ENCODE results near the gene RLN1. TPM values are rescaled to one million over a fixed set of nuclear protein-coding genes. Genes with fewer than 3 reads are reported as not detected.

Gene RLN1
- total RNA-seq = 0.73 and 1.5 TPM in 2 replicates

- intact Hi-C loops (cut with micrococcal nuclease) = loop anchor here (10.0 kb wide), 1 partner anchor 86 kb away; no protein-coding TSS in a partner anchor
These were observed at the start of gene RLN1 for GRCh38 chr9:5338992-5339981. RLN1 (minus strand) TSS chr9:5339876; CDS start chr9:5339746, 130 bp downstream.

- intact Hi-C loops (cut with micrococcal nuclease) = no loop called here
These were observed 49.5 kb upstream of the RLN1 start for GRCh38 chr9:5389109-5389732.

GRCh38 chr9:5388026-5388819, 48.5 kb upstream of the RLN1 start:
- intact Hi-C loops (cut with micrococcal nuclease) = no loop called here

GRCh38 chr9:5384436-5384835, 44.8 kb upstream of the RLN1 start:
- intact Hi-C loops (cut with micrococcal nuclease) = no loop called here

GRCh38 chr9:5382479-5382878, 42.8 kb upstream of the RLN1 start:
- intact Hi-C loops (cut with micrococcal nuclease) = no loop called here

GRCh38 chr9:5375790-5376477, 36.3 kb upstream of the RLN1 start:
- intact Hi-C loops (cut with micrococcal nuclease) = no loop called here

GRCh38 chr9:5375091-5375490, 35.4 kb upstream of the RLN1 start:
- intact Hi-C loops (cut with micrococcal nuclease) = no loop called here

GRCh38 chr9:5364294-5365024, 24.8 kb upstream of the RLN1 start:
- intact Hi-C loops (cut with micrococcal nuclease) = no loop called here

GRCh38 chr9:5361326-5362010, 21.8 kb upstream of the RLN1 start:
- intact Hi-C loops (cut with micrococcal nuclease) = no loop called here

- intact Hi-C loops (cut with micrococcal nuclease) = no loop called here
These were observed 20.7 kb upstream of the RLN1 start for GRCh38 chr9:5360341-5360740.

- intact Hi-C loops (cut with micrococcal nuclease) = no loop called here
These were observed 17.9 kb upstream of the RLN1 start for GRCh38 chr9:5357431-5358105.

- intact Hi-C loops (cut with micrococcal nuclease) = no loop called here
These were observed 16.1 kb upstream of the RLN1 start for GRCh38 chr9:5355817-5356216.

GRCh38 chr9:5355226-5355625, 15.6 kb upstream of the RLN1 start:
- intact Hi-C loops (cut with micrococcal nuclease) = no loop called here

- intact Hi-C loops (cut with micrococcal nuclease) = no loop called here
These were observed 14.5 kb upstream of the RLN1 start for GRCh38 chr9:5354184-5354583.

GRCh38 chr9:5352637-5353248, 13.1 kb upstream of the RLN1 start:
- intact Hi-C loops (cut with micrococcal nuclease) = no loop called here

- intact Hi-C loops (cut with micrococcal nuclease) = loop anchor here (10.0 kb wide), 1 partner anchor 88 kb away; no protein-coding TSS in a partner anchor
These were observed 3.0 kb downstream of the RLN1 start for GRCh38 chr9:5336688-5337087.

GRCh38 chr9:5331276-5331675, 8.4 kb downstream of the RLN1 start:
- intact Hi-C loops (cut with micrococcal nuclease) = loop anchor here (10.0 kb wide), 1 partner anchor 94 kb away; no protein-coding TSS in a partner anchor

GRCh38 chr9:5326893-5327548, 12.7 kb downstream of the RLN1 start:
- intact Hi-C loops (cut with micrococcal nuclease) = no loop called here
